GM12878 (cell line): Measurements from ENCODE around the gene ZNF644. TPM values are rescaled to one million over a fixed set of nuclear protein-coding genes. Genes with fewer than 3 reads are reported as not detected.
A peak's percentile ranks its signal among the peaks of the same experiment; 100 is the strongest.

Experiments used
- ATAC-seq: fragments of 200-7000 bp; cut with Tn5 transposase; 3 replicates; pipeline ENCODE4 v1.9.1; 2020; ENCODE audit warnings: mild to moderate bottlenecking, moderate library complexity
- BruUV-seq: library from RNA; stranded (reverse); fragments of 400-500 nt; replicated peaks from 2 replicates; lab custom pipeline; 2021; lab: Mats Ljungman, UMichigan
- CTCF ChIA-PET: fragments of 300-600 bp; sonication (Branson Sonifier 250); formaldehyde crosslinking; extraction: SDS; loops from one replicate; lab custom pipeline; 2021; ENCODE audit warnings: inconsistent platforms; lab: Yijun Ruan, JAX
- POLR2A ChIA-PET: fragments of 350-600 bp; formaldehyde crosslinking; extraction: SDS; loops from one replicate; lab custom pipeline; 2021; ENCODE audit warnings: inconsistent platforms; lab: Charles Lee
- RAD21 ChIA-PET: fragments of 300-600 bp; sonication (Branson Sonifier 250); formaldehyde crosslinking; loops from one replicate; lab custom pipeline; 2023; ENCODE audit warnings: antibody characterized with exemption; ENCODE audit not compliant: unreplicated experiment; lab: Charles Lee
- SMC1A ChIA-PET: fragments of 300-600 bp; sonication (Branson Sonifier 250); formaldehyde crosslinking; loops from one replicate; lab custom pipeline; 2023; ENCODE audit not compliant: unreplicated experiment, uncharacterized antibody; lab: Charles Lee
- DNase-seq: peaks from one replicate; pipeline ENCODE4 v3.0.0-alpha.2; 2011; ENCODE audit warnings: low read depth, low spot score
- FAIRE-seq: peaks from 3 replicates; lab custom pipeline; 2011; peaks lifted over from hg19 to GRCh38; lab: Jason Lieb, UNC
- H2AFZ ChIP-seq: 2 replicates; pipeline ENCODE4 v1.6.0; 2011; ENCODE audit warnings: low read depth, low read length, control low read depth; ENCODE audit not compliant: control insufficient read depth
- H3K27ac ChIP-seq: 2 replicates; pipeline ENCODE4 v1.5.1; 2011; ENCODE audit warnings: control low read depth; ENCODE audit not compliant: control insufficient read depth, insufficient read depth
- H3K27me3 ChIP-seq, 2 experiments: replicated peaks in 1 of 2; 2 replicates each; pipeline versions ENCODE4 v1.6.0 to v1.6.1; 2011; ENCODE audit warnings: low read length in 1 of 2; ENCODE audit not compliant: control insufficient read depth in 2 of 2, insufficient read depth in 2 of 2
- H3K36me3 ChIP-seq, 2 experiments: 2 replicates each; pipeline ENCODE4 v1.5.1; 2011; ENCODE audit warnings: low read length in 1 of 2; ENCODE audit not compliant: control insufficient read depth in 2 of 2, insufficient read depth in 2 of 2
- H3K4me1 ChIP-seq: 2 replicates; pipeline ENCODE4 v1.6.1; 2011; ENCODE audit warnings: mild to moderate bottlenecking, low read length, moderate library complexity, mixed read lengths; ENCODE audit not compliant: control insufficient read depth, insufficient read depth
- H3K4me2 ChIP-seq: 2 replicates; pipeline ENCODE4 v1.6.0; 2011; ENCODE audit warnings: control low read depth; ENCODE audit not compliant: control insufficient read depth, insufficient read depth
- H3K4me3 ChIP-seq: fragments of 200-600 bp; sonication (generic); 2 replicates; pipeline ENCODE4 v1.5.1; 2016
- H3K79me2 ChIP-seq: 2 replicates; pipeline ENCODE4 v1.6.0; 2011; ENCODE audit warnings: low read length; ENCODE audit not compliant: control insufficient read depth, insufficient read depth
- H3K9ac ChIP-seq: 2 replicates; pipeline ENCODE4 v1.8.0; 2011; ENCODE audit warnings: low read length, control low read depth, mixed read lengths; ENCODE audit not compliant: control insufficient read depth, insufficient read depth
- H3K9me3 ChIP-seq: replicated peaks from 3 replicates; pipeline ENCODE4 v1.5.1; 2011; ENCODE audit warnings: mild to moderate bottlenecking, low read length; ENCODE audit not compliant: control insufficient read depth, insufficient read depth
- H4K20me1 ChIP-seq: 2 replicates; pipeline ENCODE4 v1.6.0; 2011; ENCODE audit not compliant: control insufficient read depth, insufficient read depth
- ASH2L ChIP-seq: fragments of 300-600, 200-600 bp; sonication (generic); IDR thresholded peaks from 2 replicates; pipeline ENCODE4 v1.6.1; 2017; ENCODE audit warnings: low read depth, mild to moderate bottlenecking, borderline replicate concordance
- ATF7 ChIP-seq: fragments of 450-650 bp; IDR thresholded peaks from 2 replicates; pipeline ENCODE4 v1.6.1; 2016; ENCODE audit warnings: low read depth, mild to moderate bottlenecking
- RUNX3 ChIP-seq: IDR thresholded peaks from 2 replicates; pipeline ENCODE4 v1.6.1; 2012; ENCODE audit warnings: low read length, inconsistent platforms
- SREBF1 ChIP-seq: IDR thresholded peaks from 2 replicates; pipeline ENCODE4 v1.6.1; 2012; ENCODE audit warnings: mild to moderate bottlenecking, low read length
- ZBTB11 ChIP-seq: fragments of 450-650 bp; formaldehyde crosslinking; IDR thresholded peaks from 2 replicates; pipeline ENCODE4 v1.5.0; 2022; ENCODE audit warnings: mild to moderate bottlenecking, missing genetic modification characterization
- WGBS: methylation state at CpG from one replicate; pipeline ENCODE4 v1.1.6; 2016; ENCODE audit warnings: low lambda C conversion rate; ENCODE audit not compliant: insufficient replicate concordance, insufficient coverage; ENCODE audit errors: missing lambda C conversion rate; 5-methylcytosine and 5-hydroxymethylcytosine counted together
- in situ Hi-C: fragments of 300-500 bp; cut with MboI; formaldehyde crosslinking; loops from 9 replicates; pipeline ENCODE4 v1.14.3; 2018; ENCODE audit warnings: mixed read lengths
- intact Hi-C: fragments of 100-400 bp; cut with micrococcal nuclease; formaldehyde crosslinking; loops from one replicate; pipeline ENCODE4 v1.14.2; 2022; ENCODE audit not compliant: unreplicated experiment
- polyA plus RNA-seq, 11 experiments: library from polyadenylated mRNA; depleted of rRNA in 4 of 11; unstranded in 6 of 11; stranded (reverse) in 5 of 11; fragments of >200 nt; fragmentation: Nextera tagmentation in 4 of 11; fragmentation: Illumina TruSeq in 1 of 11; extraction: Ambion mirVana in 4 of 11; extraction: Trizol in 1 of 11; gene quantifications; 1 replicate in 1 of 11; 2 replicates in 10 of 11; pipeline versions ENCODE4 v1.2.1 to v1.2.3, GENCODE V29; 2011 to 2016; ENCODE audit warnings: inconsistent platforms in 2 of 11, missing spikeins in 2 of 11, low read depth in 1 of 11
- total RNA-seq, 4 experiments: library from RNA; depleted of rRNA in 3 of 4; stranded (reverse); fragments of >200 nt in 3 of 4; fragmentation: Illumina TruSeq in 1 of 4; extraction: Trizol in 1 of 4; gene quantifications; 2 replicates each; pipeline versions ENCODE4 v1.2.1 to v1.2.3, GENCODE V29; 2013 to 2021

The ZNF644 gene
- total and polyA plus RNA-seq, 10 of the 15 experiments (the other 5 are each of a cell fraction or from before 2014, with no cell fraction given) = 17.7 to 55.3 (median 29.5) TPM

DNA sequence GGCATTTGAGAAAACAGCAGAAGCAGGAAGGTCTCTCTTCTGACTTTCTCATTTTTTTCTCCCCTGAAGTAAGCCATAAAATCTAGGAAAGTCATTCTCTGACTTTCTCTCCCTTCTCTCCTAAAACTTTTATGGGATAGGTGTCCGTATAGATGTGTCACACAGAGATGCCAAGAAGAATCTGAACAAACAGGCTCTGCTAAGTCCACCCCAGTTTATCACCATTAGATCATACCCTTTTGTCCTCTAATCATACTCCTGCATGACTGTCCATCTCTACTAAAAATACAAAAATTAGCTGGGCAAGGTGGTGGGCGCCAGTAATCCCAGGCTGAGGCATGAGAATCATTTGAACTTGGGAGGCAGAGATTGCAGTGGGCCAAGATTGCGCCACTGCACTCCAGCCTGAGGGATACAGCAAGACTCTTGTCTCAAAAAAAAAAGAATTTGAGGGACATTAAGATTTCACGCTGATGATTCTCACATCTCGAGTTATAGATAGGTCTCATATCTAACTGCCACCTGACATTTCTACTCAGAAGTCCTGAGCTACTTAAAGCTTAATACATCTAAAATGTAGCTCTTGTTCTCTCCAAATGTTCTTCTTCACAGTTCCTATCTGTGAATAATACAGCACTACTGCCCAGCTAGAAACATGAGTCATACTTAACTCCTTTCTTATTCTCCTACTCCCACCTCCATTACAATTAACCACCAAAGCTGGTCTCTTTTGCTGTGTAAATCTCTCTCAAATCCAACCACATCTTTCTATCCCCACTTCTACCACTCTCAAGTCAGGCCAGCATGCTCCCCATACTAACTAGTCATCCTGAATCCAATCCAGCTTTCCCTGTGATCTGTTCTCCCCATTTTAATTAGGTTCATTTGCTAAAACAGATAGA lies 47.7 kb downstream of the ZNF644 start:
- RAD21 ChIA-PET = interaction anchor here (1.0 kb wide), 1 partner anchor 36 kb away, joined by 3 read pairs; no protein-coding TSS in a partner anchor
- no peak for FAIRE-seq
- Histone ChIP-seq H3K4me1 (peaks cover 4% of the 10 kb centered on the region; the same call in 1 of the 2 replicates), H4K20me1 (no peaks in the 10 kb centered on the region), H3K9me3 (no peaks in the 10 kb centered on the region), H3K79me2 (peaks cover 19% of the 10 kb centered on the region), H3K27me3 (no peaks in the 10 kb centered on the region), H3K4me2 (no peak overlapping the region), H3K9ac (no peak overlapping the region), H3K36me3 (peaks cover 1 to 26% of the 10 kb centered on the region in 2 experiments), H3K4me3 (no peak overlapping the region), H2AFZ (no peak overlapping the region), H3K27ac (no peak overlapping the region)
- no TSS peak for BruUV-seq
- CTCF ChIA-PET = interaction anchor here (0.6 to 1.6 kb wide), 7 partner anchors 10 to 192 kb away, joined by 3 to 7 read pairs (median 3); no protein-coding TSS in a partner anchor
- intact Hi-C loops = no loop called here
- SMC1A ChIA-PET = interaction anchor here (0.5 to 1.0 kb wide), 4 partner anchors 10 to 56 kb away, joined by 3 to 4 read pairs (median 4); no protein-coding TSS in a partner anchor
- POLR2A ChIA-PET = interaction anchor here (0.5 kb wide), 2 partner anchors 21 to 36 kb away, joined by 3 read pairs; no protein-coding TSS in a partner anchor
- peak; percentile 71 for ATAC-seq
- in situ Hi-C loops = no loop called here
- 84% methylated on average over 5 of the region's 5 CpGs for WGBS
- TF ChIP-seq SREBF1 = no peak
- 0 out of 2 replicates have a peak, but pooled peaks have one; percentile 6 for TF ChIP-seq RUNX3
- no peak for TF ChIP-seq ATF7
- no peak for TF ChIP-seq ZBTB11 (CRISPR knock-in tag)
- no peak for TF ChIP-seq ASH2L
- no peak for DNase-seq
